GM19467 (cell line): ENCODE data around the gene SLC6A7.

Source experiments
- ATAC-seq: cut with Tn5 transposase; IDR thresholded peaks from one replicate; pipeline ENCODE4 v1.9.1; 2021; ENCODE audit warnings: mild to moderate bottlenecking, moderate library complexity; ENCODE audit not compliant: unreplicated experiment

Gene SLC6A7

GRCh38 chr5:150189728-150190502, at the start of gene SLC6A7:
Gene SLC6A7 (plus strand): TSS chr5:150190062. CDS start chr5:150190328, 266 bp downstream.
- ATAC-seq: no peak

- ATAC-seq: no peak
These were observed 49.0 kb upstream of the SLC6A7 start for GRCh38 chr5:150140830-150141229.

- ATAC-seq: no peak
These were observed 48.2 kb upstream of the SLC6A7 start for GRCh38 chr5:150141544-150142184.

- no peak for ATAC-seq
These were observed 47.5 kb upstream of the SLC6A7 start for GRCh38 chr5:150142185-150142958.

- no peak for ATAC-seq
These were observed 46.9 kb upstream of the SLC6A7 start for GRCh38 chr5:150142959-150143349.

GRCh38 chr5:150143350-150144245, 46.3 kb upstream of the SLC6A7 start:
- ATAC-seq: no peak

GRCh38 chr5:150144246-150144801, 45.5 kb upstream of the SLC6A7 start:
- no peak for ATAC-seq

GRCh38 chr5:150144879-150145278, 45.0 kb upstream of the SLC6A7 start:
- no peak for ATAC-seq

- no peak for ATAC-seq
These were observed 43.6 kb upstream of the SLC6A7 start for GRCh38 chr5:150146235-150146634.

- ATAC-seq: no peak
These were observed 42.8 kb upstream of the SLC6A7 start for GRCh38 chr5:150146862-150147601.

- no peak for ATAC-seq
These were observed 42.2 kb upstream of the SLC6A7 start for GRCh38 chr5:150147670-150148069.

GRCh38 chr5:150148117-150148927, 41.5 kb upstream of the SLC6A7 start:
- no peak for ATAC-seq

GRCh38 chr5:150149618-150150017, 40.2 kb upstream of the SLC6A7 start:
- no peak for ATAC-seq

- ATAC-seq: no peak
These were observed 37.0 kb upstream of the SLC6A7 start for GRCh38 chr5:150152636-150153462.

- ATAC-seq: no peak
These were observed 36.4 kb upstream of the SLC6A7 start for GRCh38 chr5:150153483-150153882.

GRCh38 chr5:150153957-150154617, 35.8 kb upstream of the SLC6A7 start:
- ATAC-seq: no peak

GRCh38 chr5:150154618-150155128, 35.2 kb upstream of the SLC6A7 start:
- ATAC-seq: no peak
